Panc1 (cell line): ENCODE measurements around the gene ARRDC4. TPM values are rescaled to one million over a fixed set of nuclear protein-coding genes. Genes with fewer than 3 reads are reported as not detected.
"Not testable (repeated sequence)": the region's sequence is repeated elsewhere in the genome, so short reads cannot be mapped to it uniquely, and the experiment has no call there.

Source experiments
- ATAC-seq: fragments of 200-7000 bp; cut with Tn5 transposase; 2 replicates; pipeline ENCODE4 v1.9.1; 2020; ENCODE audit warnings: mild to moderate bottlenecking, moderate library complexity
- BruUV-seq: library from RNA; stranded (reverse); fragments of 400-500 nt; replicated peaks from 2 replicates; lab custom pipeline; 2021; lab: Mats Ljungman, UMichigan
- CTCF ChIA-PET: fragments of 300-600 bp; sonication (Branson Sonifier 250); formaldehyde crosslinking; loops from one replicate; lab custom pipeline; 2022; ENCODE audit warnings: antibody characterized with exemption; lab: Charles Lee
- POLR2A ChIA-PET: fragments of 300-600 bp; sonication (Branson Sonifier 250); formaldehyde crosslinking; loops from one replicate; lab custom pipeline; 2022; ENCODE audit warnings: antibody characterized with exemption; lab: Charles Lee
- DNase-seq: peaks from one replicate; pipeline ENCODE4 v3.0.0-alpha.2; 2010; ENCODE audit warnings: low read depth, low spot score
- H3K27ac ChIP-seq: 2 replicates; pipeline ENCODE4 v1.5.1; 2011; ENCODE audit warnings: mild to moderate bottlenecking, low read length, inconsistent platforms
- H3K27me3 ChIP-seq: fragments of 200-500 bp; sonication (Bioruptor generic); 2 replicates; pipeline ENCODE4 v1.6.0; 2014; ENCODE audit warnings: low read length, inconsistent platforms; ENCODE audit not compliant: control insufficient read depth, insufficient read depth
- H3K36me3 ChIP-seq: fragments of 200-500 bp; sonication (Bioruptor generic); 2 replicates; pipeline ENCODE4 v1.5.1; 2014; ENCODE audit warnings: inconsistent platforms, mild to moderate bottlenecking, low read length, moderate library complexity; ENCODE audit not compliant: control insufficient read depth, insufficient read depth
- H3K4me1 ChIP-seq: 2 replicates; pipeline ENCODE4 v1.5.1; 2011; ENCODE audit warnings: inconsistent platforms, mild to moderate bottlenecking, low read length, moderate library complexity; ENCODE audit not compliant: control insufficient read depth, insufficient read depth
- H3K4me3 ChIP-seq, 2 experiments: 2 replicates each; pipeline ENCODE4 v1.5.1; 2011 to 2012; ENCODE audit warnings: low read depth in 2 of 2, low read length in 2 of 2, mild to moderate bottlenecking in 2 of 2, inconsistent platforms in 1 of 2, moderate library complexity in 1 of 2
- H3K9me3 ChIP-seq: fragments of 200-500 bp; sonication (Bioruptor generic); 2 replicates; pipeline ENCODE4 v1.5.1; 2014; ENCODE audit warnings: low read depth, mild to moderate bottlenecking, inconsistent platforms, low read length, moderate library complexity; ENCODE audit not compliant: control insufficient read depth, insufficient read depth
- CTCF ChIP-seq: fragments of 450-650 bp; IDR thresholded peaks from 2 replicates; pipeline ENCODE4 v1.5.1; 2017; ENCODE audit warnings: mild to moderate bottlenecking
- POLR2AphosphoS5 ChIP-seq: IDR thresholded peaks from 2 replicates; pipeline ENCODE4 v1.6.1; 2012; ENCODE audit warnings: mild to moderate bottlenecking, low read depth, low read length, moderate library complexity
- REST ChIP-seq, 2 experiments: IDR thresholded peaks; 2 replicates each; pipeline ENCODE4 v1.6.1; 2011 to 2012; ENCODE audit warnings: low read depth in 2 of 2, control low read depth in 1 of 2, low read length in 1 of 2, mild to moderate bottlenecking in 1 of 2, moderate library complexity in 1 of 2; ENCODE audit not compliant: insufficient read depth in 1 of 2
- SIN3A ChIP-seq: IDR thresholded peaks from 2 replicates; pipeline ENCODE4 v1.6.1; 2012; ENCODE audit warnings: low read depth, mild to moderate bottlenecking, low read length, moderate library complexity, borderline replicate concordance; ENCODE audit not compliant: insufficient read depth
- TCF7L2 ChIP-seq: IDR thresholded peaks from 2 replicates; pipeline ENCODE4 v1.6.1; 2011; ENCODE audit warnings: mild to moderate bottlenecking, low read depth, low read length, inconsistent platforms
- in situ Hi-C: cut with HindIII; loops from 2 replicates; pipeline ENCODE4 v1.10.0; 2016; ENCODE audit warnings: low sequenced_read_pairs, low pct_unique_long_range_greater_than_20kb
- intact Hi-C: fragments of 100-400 bp; cut with micrococcal nuclease; formaldehyde crosslinking; loops from one replicate; pipeline ENCODE4 v1.10.0; 2022; ENCODE audit not compliant: unreplicated experiment
- total RNA-seq: library from RNA; stranded (reverse); gene quantifications from one replicate; pipeline ENCODE4 v1.2.1, GENCODE V29; 2021; ENCODE audit not compliant: unreplicated experiment

The ARRDC4 gene
- total RNA-seq, 1 experiment from 2014 or later: 2.9 TPM

GRCh38 chr15:97984157-97984556 lies 23.7 kb downstream of the ARRDC4 start:
- intact Hi-C loops: no loop called here
- CTCF ChIA-PET: no interaction called here

GRCh38 chr15:97985979-97986378 lies 25.5 kb downstream of the ARRDC4 start:
- POLR2A ChIA-PET, intact Hi-C loops: not testable (repeated sequence)

More at GRCh38 chr15:97984157-97984556, 23.7 kb downstream of the ARRDC4 start:
- no peaks in the 10 kb centered on the region for H3K9me3 ChIP-seq
- no peaks in the 10 kb centered on the region for H3K4me1 ChIP-seq
- BruUV-seq: no TSS peak
- DNase-seq (no peak), ATAC-seq (no peak)
- TF ChIP-seq POLR2AphosphoS5: no peak
- TF ChIP-seq CTCF: no peak
- no peak for TF ChIP-seq REST (IDR thresholded peaks at IDR 0.05; ENCODE audit: insufficient read depth in 1 of 2, low read depth in 2 of 2, low read length in 1 of 2)
- in situ Hi-C loops: no loop called here
- H3K36me3 ChIP-seq: no peaks in the 10 kb centered on the region
- H3K27me3 ChIP-seq: no peaks in the 10 kb centered on the region
- H3K27ac ChIP-seq: no peak overlapping the region
- H3K4me3 ChIP-seq: no peak overlapping the region
- POLR2A ChIA-PET: no interaction called here

GRCh38 chr15:97986781-97987180 lies 26.3 kb downstream of the ARRDC4 start:
- intact Hi-C loops: no loop called here
- DNase-seq: no peak
- H3K36me3 ChIP-seq: no peaks in the 10 kb centered on the region
- no peak for ATAC-seq
- no peak overlapping the region for H3K4me3 ChIP-seq
- POLR2A ChIA-PET: no interaction called here
- in situ Hi-C loops: no loop called here
- TF ChIP-seq POLR2AphosphoS5 (no peak), TCF7L2 (no peak), REST (IDR thresholded peaks at IDR 0.05; ENCODE audit: insufficient read depth in 1 of 2, low read depth in 2 of 2, low read length in 1 of 2) (no peak), CTCF (no peak), SIN3A (no peak)
- H3K27ac ChIP-seq: no peak overlapping the region
- no peaks in the 10 kb centered on the region for H3K27me3 ChIP-seq
- no peaks in the 10 kb centered on the region for H3K4me1 ChIP-seq
- CTCF ChIA-PET: no interaction called here
- no TSS peak for BruUV-seq
- no peaks in the 10 kb centered on the region for H3K9me3 ChIP-seq

More at GRCh38 chr15:97985979-97986378, 25.5 kb downstream of the ARRDC4 start:
- H3K27me3 ChIP-seq, H3K9me3 ChIP-seq, H3K27ac ChIP-seq, H3K36me3 ChIP-seq, H3K4me3 ChIP-seq, BruUV-seq, H3K4me1 ChIP-seq, in situ Hi-C loops, ATAC-seq, DNase-seq, CTCF ChIA-PET: not testable (repeated sequence)
